Nephron (organoid): ENCODE data around the gene TP53TG5.

Experiments
- H3K27ac Mint-ChIP-seq, 3 experiments: 2 replicates each; pipeline ENCODE4 v1.8.0; 2020; ENCODE audit warnings: mixed read lengths in 3 of 3, mild to moderate bottlenecking in 2 of 3, moderate library complexity in 1 of 3
- H3K27me3 Mint-ChIP-seq: 2 replicates; pipeline ENCODE4 v1.8.0; 2021; ENCODE audit warnings: low read depth, mild to moderate bottlenecking, moderate library complexity, mixed read lengths
- H3K36me3 Mint-ChIP-seq: 2 replicates; pipeline ENCODE4 v1.8.0; 2020; ENCODE audit warnings: low read depth, mixed read lengths
- H3K4me1 Mint-ChIP-seq: 2 replicates; pipeline ENCODE4 v1.8.0; 2020; ENCODE audit warnings: mixed read lengths
- H3K4me3 Mint-ChIP-seq, 3 experiments: 2 replicates each; pipeline ENCODE4 v1.8.0; 2020; ENCODE audit warnings: mild to moderate bottlenecking in 3 of 3, mixed read lengths in 3 of 3, moderate library complexity in 2 of 3
- H3K9me3 Mint-ChIP-seq: 2 replicates; pipeline ENCODE4 v1.8.0; 2020; ENCODE audit warnings: mixed read lengths
- CTCF ChIP-seq, 3 experiments: fragments of 200-600 bp; sonication (generic); IDR thresholded peaks; one replicate each; pipeline ENCODE4 v1.5.0; 2021; ENCODE audit warnings: antibody characterized with exemption in 3 of 3; ENCODE audit not compliant: unreplicated experiment in 3 of 3

The TP53TG5 gene

GRCh38 chr20:45407067-45407745, 29.1 kb upstream of the TP53TG5 start:
- Mint-ChIP-seq H3K4me1 (no peaks in the 10 kb centered on the region), H3K36me3 (peaks cover 10% of the 10 kb centered on the region), H3K4me3 (peak overlapping the region; percentile 82 to 85 (median 84)), H3K27me3 (peaks cover 61% of the 10 kb centered on the region), H3K27ac (peak overlapping the region in 1 of 3 experiments; percentile 24), H3K9me3 (peaks cover 3% of the 10 kb centered on the region)
- TF ChIP-seq CTCF (IDR thresholded peaks at IDR 0.05; ENCODE audit: unreplicated experiment in 3 of 3): no peak

GRCh38 chr20:45406260-45407066, 28.3 kb upstream of the TP53TG5 start:
- peaks cover 10% of the 10 kb centered on the region for H3K9me3 Mint-ChIP-seq
- H3K36me3 Mint-ChIP-seq: peaks cover 17% of the 10 kb centered on the region
- no peaks in the 10 kb centered on the region for H3K4me1 Mint-ChIP-seq
- no peak for TF ChIP-seq CTCF (IDR thresholded peaks at IDR 0.05; ENCODE audit: unreplicated experiment in 3 of 3)
- no peak overlapping the region for H3K27ac Mint-ChIP-seq
- peaks cover 66% of the 10 kb centered on the region for H3K27me3 Mint-ChIP-seq
- H3K4me3 Mint-ChIP-seq: peak overlapping the region; percentile 82 to 85 (median 84)

GRCh38 chr20:45405571-45406259, 27.6 kb upstream of the TP53TG5 start:
- peaks cover 66% of the 10 kb centered on the region for H3K27me3 Mint-ChIP-seq
- TF ChIP-seq CTCF (IDR thresholded peaks at IDR 0.05; ENCODE audit: unreplicated experiment in 3 of 3): no peak
- H3K36me3 Mint-ChIP-seq: peaks cover 20% of the 10 kb centered on the region
- no peak overlapping the region for H3K27ac Mint-ChIP-seq
- peaks cover 11% of the 10 kb centered on the region for H3K9me3 Mint-ChIP-seq
- H3K4me3 Mint-ChIP-seq: peak overlapping the region; percentile 79 to 86 (median 83)
- no peaks in the 10 kb centered on the region for H3K4me1 Mint-ChIP-seq

GRCh38 chr20:45404438-45404837, 26.3 kb upstream of the TP53TG5 start:
- peak overlapping the region; percentile 77 to 80 (median 79) for H3K4me3 Mint-ChIP-seq
- H3K27me3 Mint-ChIP-seq: peaks cover 61% of the 10 kb centered on the region
- TF ChIP-seq CTCF (IDR thresholded peaks at IDR 0.05; ENCODE audit: unreplicated experiment in 3 of 3): no peak
- peaks cover 23% of the 10 kb centered on the region for H3K9me3 Mint-ChIP-seq
- peaks cover 33% of the 10 kb centered on the region for H3K36me3 Mint-ChIP-seq
- no peaks in the 10 kb centered on the region for H3K4me1 Mint-ChIP-seq
- peak overlapping the region in 1 of 3 experiments; percentile 32 for H3K27ac Mint-ChIP-seq

GRCh38 chr20:45402946-45403345, 24.8 kb upstream of the TP53TG5 start:
- no peak for TF ChIP-seq CTCF (IDR thresholded peaks at IDR 0.05; ENCODE audit: unreplicated experiment in 3 of 3)
- no peaks in the 10 kb centered on the region for H3K4me1 Mint-ChIP-seq

More at GRCh38 chr20:45402946-45403345, 24.8 kb upstream of the TP53TG5 start:
- peaks cover 30% of the 10 kb centered on the region for H3K9me3 Mint-ChIP-seq
- no peak overlapping the region for H3K27ac Mint-ChIP-seq
- H3K4me3 Mint-ChIP-seq: no peak overlapping the region
- peaks cover 44% of the 10 kb centered on the region for H3K36me3 Mint-ChIP-seq
- H3K27me3 Mint-ChIP-seq: peaks cover 53% of the 10 kb centered on the region
